GM12892 (cell line): ENCODE results near the gene CHGA.

Source experiments
- POLR2A ChIP-seq: IDR thresholded peaks from 2 replicates; pipeline ENCODE4 v1.6.1; 2011; ENCODE audit warnings: low read depth, low read length, control low read depth
- POLR2AphosphoS5 ChIP-seq: IDR thresholded peaks from 2 replicates; pipeline ENCODE4 v1.6.1; 2011; ENCODE audit warnings: low read depth, low read length, control low read depth
- TAF1 ChIP-seq: IDR thresholded peaks from 2 replicates; pipeline ENCODE4 v1.6.1; 2011; ENCODE audit warnings: low read depth, mild to moderate bottlenecking, control low read depth, low read length, borderline replicate concordance

- no peak for TF ChIP-seq TAF1
- TF ChIP-seq POLR2AphosphoS5, result no peak
- TF ChIP-seq POLR2A, result no peak
These were observed 19.6 kb upstream of the CHGA start for GRCh38 chr14:92903359-92903758.
